Uterus (tissue), 4 donors: Measurements from ENCODE around the gene KRT4. TPM values are rescaled to one million over a fixed set of nuclear protein-coding genes. Genes with fewer than 3 reads are reported as not detected.

ENCODE experiments used
- DNase-seq, 2 donors: peaks; one replicate each; pipeline ENCODE4 v3.0.0-alpha.2; 2019 to 2020
- H3K27ac ChIP-seq, 2 donors: fragments of 200-600 bp; sonication (generic); 1 replicate in 1 of 2; 2 replicates in 1 of 2; pipeline ENCODE4 v1.5.1; 2016 to 2018
- H3K27me3 ChIP-seq, 2 donors: fragments of 200-600 bp; sonication (generic); one replicate each; pipeline ENCODE4 v1.5.1; 2018 to 2019; ENCODE audit warnings: control low read depth in 1 of 2
- H3K36me3 ChIP-seq, 2 donors: fragments of 200-600 bp; sonication (generic); one replicate each; pipeline ENCODE4 v1.5.1; 2019; ENCODE audit warnings: control low read depth in 1 of 2
- H3K4me1 ChIP-seq, 2 donors: fragments of 200-600 bp; sonication (generic); one replicate each; pipeline ENCODE4 v1.5.1; 2018 to 2019; ENCODE audit warnings: control low read depth in 1 of 2
- H3K4me3 ChIP-seq, 2 donors: fragments of 200-600 bp; sonication (generic); 1 replicate in 1 of 2; 2 replicates in 1 of 2; pipeline ENCODE4 v1.5.1; 2018 to 2019; ENCODE audit warnings: mild to moderate bottlenecking in 1 of 2
- H3K9me3 ChIP-seq, 2 donors: fragments of 200-600 bp; sonication (generic); one replicate each; pipeline ENCODE4 v1.5.1; 2019; ENCODE audit warnings: control low read depth in 1 of 2
- POLR2A ChIP-seq, 2 donors: fragments of 450-650 bp; IDR thresholded peaks; one replicate each; pipeline ENCODE4 v1.6.1; 2016; ENCODE audit warnings: antibody characterized with exemption in 2 of 2, mild to moderate bottlenecking in 1 of 2, moderate library complexity in 1 of 2
- intact Hi-C: fragments of 100-400 bp; cut with DNase I; formaldehyde crosslinking; loops from one replicate; pipeline ENCODE4 v1.15.1; 2023; ENCODE audit warnings: low total_unique reads
- total RNA-seq, 4 donors: library from RNA; depleted of rRNA in 3 of 4; stranded (reverse); fragments of >200 nt in 3 of 4; gene quantifications; one replicate each; pipeline versions ENCODE4 v1.1.0 to v1.2.4, GENCODE V29; 2014 to 2023
- TF ChIP-seq, protein P1 (sequence below), 4 experiments: fragments of 200-600 bp in 2 of 4; fragments of 450-650 bp in 2 of 4; sonication (generic) in 2 of 4; IDR thresholded peaks; one replicate each; pipeline ENCODE4 v1.5.1; 2016 to 2019; ENCODE audit warnings: antibody characterized with exemption in 4 of 4, mild to moderate bottlenecking in 2 of 4, moderate library complexity in 1 of 4
- donor health status: DM: yes; HTN: yes; CAD: no.

The KRT4 gene
- total RNA-seq, 4 donors from 2014 or later = not detected

DNA sequence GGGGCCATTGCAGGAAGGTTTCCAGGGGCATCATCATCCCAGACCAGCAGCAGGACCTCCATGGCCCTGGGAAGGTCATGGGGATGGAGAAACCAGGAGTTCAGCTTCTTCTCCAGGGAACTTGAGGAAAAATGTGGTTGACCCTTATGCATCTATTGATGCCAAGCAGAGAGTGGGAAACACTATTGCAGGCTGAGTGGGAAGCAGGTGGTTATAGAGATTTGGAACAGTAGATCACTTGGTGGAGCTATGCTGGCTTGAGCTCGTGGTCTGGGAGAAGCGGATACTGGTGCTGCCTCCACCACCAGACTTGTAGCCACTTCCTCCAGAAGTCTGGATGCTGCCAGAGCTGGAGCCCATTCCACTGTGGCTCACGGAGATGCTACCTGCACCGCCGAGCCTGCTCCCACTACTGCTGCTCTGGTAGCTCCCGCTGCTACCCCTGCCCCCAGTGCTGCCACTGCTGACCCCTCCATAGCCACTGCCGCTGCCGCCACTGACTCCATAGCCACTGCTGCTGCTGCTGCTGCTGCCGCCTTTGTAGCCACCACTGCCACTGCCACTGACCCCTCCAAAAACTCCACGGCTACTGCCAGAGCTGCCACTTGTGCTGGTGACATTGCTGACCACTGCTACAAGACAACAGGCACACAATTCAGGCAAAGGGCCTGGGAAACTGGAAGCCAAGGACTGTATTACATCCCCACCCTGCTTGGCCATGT lies 45.3 kb downstream of the KRT4 start:
- TF ChIP-seq POLR2A (IDR thresholded peaks at IDR 0.05) = no peak
- TF ChIP-seq, protein P1, sequence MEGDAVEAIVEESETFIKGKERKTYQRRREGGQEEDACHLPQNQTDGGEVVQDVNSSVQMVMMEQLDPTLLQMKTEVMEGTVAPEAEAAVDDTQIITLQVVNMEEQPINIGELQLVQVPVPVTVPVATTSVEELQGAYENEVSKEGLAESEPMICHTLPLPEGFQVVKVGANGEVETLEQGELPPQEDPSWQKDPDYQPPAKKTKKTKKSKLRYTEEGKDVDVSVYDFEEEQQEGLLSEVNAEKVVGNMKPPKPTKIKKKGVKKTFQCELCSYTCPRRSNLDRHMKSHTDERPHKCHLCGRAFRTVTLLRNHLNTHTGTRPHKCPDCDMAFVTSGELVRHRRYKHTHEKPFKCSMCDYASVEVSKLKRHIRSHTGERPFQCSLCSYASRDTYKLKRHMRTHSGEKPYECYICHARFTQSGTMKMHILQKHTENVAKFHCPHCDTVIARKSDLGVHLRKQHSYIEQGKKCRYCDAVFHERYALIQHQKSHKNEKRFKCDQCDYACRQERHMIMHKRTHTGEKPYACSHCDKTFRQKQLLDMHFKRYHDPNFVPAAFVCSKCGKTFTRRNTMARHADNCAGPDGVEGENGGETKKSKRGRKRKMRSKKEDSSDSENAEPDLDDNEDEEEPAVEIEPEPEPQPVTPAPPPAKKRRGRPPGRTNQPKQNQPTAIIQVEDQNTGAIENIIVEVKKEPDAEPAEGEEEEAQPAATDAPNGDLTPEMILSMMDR (IDR thresholded peaks at IDR 0.05) = no peak
- H3K4me3 ChIP-seq = no peak overlapping the region
- H3K9me3 ChIP-seq = no peaks in the 10 kb centered on the region
- H3K36me3 ChIP-seq = no peaks in the 10 kb centered on the region
- DNase-seq = no peak
- H3K27me3 ChIP-seq = no peaks in the 10 kb centered on the region
- no peak overlapping the region for H3K27ac ChIP-seq
- no peaks in the 10 kb centered on the region for H3K4me1 ChIP-seq
- intact Hi-C loops = no loop called here

DNA sequence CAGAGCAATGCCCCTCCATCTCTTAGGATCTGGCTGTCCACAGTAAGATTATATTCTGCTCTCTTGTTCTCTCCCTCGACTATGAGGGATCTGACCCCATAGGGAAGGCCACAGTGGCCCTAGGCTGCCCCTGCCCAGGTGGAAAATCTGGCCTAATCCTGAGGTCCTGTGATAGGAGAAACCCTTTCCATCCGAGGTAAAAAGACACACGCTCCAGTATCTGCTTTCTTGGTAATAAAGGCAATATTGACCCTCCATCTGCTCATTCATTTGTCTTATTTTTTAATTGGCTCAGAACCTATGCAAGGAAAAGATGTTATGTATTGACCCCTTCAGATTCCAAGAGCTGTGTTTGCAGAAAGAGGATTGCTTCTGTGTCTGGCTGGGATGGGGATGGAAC lies 46.5 kb downstream of the KRT4 start:
- no peak for TF ChIP-seq POLR2A (IDR thresholded peaks at IDR 0.05)
- TF ChIP-seq, protein P1 (IDR thresholded peaks at IDR 0.05) = no peak
- Histone ChIP-seq H3K36me3 (no peaks in the 10 kb centered on the region), H3K27me3 (no peaks in the 10 kb centered on the region), H3K27ac (no peak overlapping the region), H3K4me1 (no peaks in the 10 kb centered on the region), H3K9me3 (no peaks in the 10 kb centered on the region), H3K4me3 (no peak overlapping the region)
- DNase-seq = no peak
- intact Hi-C loops = no loop called here

DNA sequence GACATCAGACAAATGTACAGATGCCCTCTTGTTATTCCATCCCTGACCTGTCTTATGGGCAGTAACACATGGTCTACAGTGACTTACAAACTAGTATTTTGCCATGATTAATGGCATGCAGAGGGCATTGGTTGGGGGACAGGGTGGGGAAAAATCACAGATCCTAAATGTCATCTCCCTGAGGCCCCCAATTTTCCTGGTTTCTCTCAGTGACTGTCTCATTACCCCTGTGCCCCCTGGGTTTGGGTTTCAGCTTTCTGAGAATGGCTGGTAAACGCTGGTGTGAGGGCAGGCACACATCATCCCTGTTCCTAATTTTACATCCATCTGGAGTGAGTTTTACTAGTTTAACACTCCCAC lies 46.9 kb downstream of the KRT4 start:
- no peak overlapping the region for H3K4me3 ChIP-seq
- DNase-seq = no peak

DNA sequence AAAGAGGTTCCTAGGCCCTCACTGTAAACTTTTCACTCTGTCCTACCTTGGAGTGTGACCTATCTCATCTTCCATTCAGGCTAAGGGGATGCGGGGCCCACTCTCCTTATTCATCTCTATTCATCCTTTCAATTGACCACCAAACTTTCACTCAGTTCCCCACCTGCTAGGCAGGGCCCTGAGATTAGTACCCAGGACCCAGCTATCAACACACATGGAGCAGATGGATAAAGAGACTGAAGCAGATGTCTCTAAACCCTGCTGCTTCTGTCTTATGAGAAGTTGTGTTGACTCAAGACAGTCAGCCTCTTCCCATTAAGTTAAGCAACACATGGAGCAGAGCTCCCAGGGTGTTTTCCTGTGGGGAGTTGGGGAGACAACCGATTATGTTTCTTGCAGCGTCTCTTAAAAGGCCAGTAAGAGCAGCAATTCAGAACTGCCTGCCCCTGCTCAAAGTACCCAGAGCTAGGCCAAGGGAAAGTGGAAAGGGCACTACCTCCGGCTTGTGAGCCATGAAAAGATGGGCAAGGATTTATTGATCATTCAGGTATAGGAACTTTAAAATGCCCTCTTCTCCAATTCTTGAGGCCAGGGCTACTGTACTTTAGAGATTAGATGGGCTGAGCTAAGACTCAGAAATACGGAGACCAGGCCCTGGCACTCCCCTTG lies 47.4 kb downstream of the KRT4 start:
- Histone ChIP-seq H3K9me3 (no peaks in the 10 kb centered on the region), H3K27ac (no peak overlapping the region), H3K27me3 (no peaks in the 10 kb centered on the region), H3K4me1 (no peaks in the 10 kb centered on the region), H3K36me3 (no peaks in the 10 kb centered on the region), H3K4me3 (no peak overlapping the region)
- intact Hi-C loops = no loop called here
- TF ChIP-seq, protein P1 (IDR thresholded peaks at IDR 0.05) = no peak
- TF ChIP-seq POLR2A (IDR thresholded peaks at IDR 0.05) = no peak
- no peak for DNase-seq

More for the DNA sequence above, 46.9 kb downstream of the KRT4 start:
- H3K27ac ChIP-seq = no peak overlapping the region
- H3K27me3 ChIP-seq = no peaks in the 10 kb centered on the region
- TF ChIP-seq, protein P1 (IDR thresholded peaks at IDR 0.05) = no peak
- H3K9me3 ChIP-seq = no peaks in the 10 kb centered on the region
- H3K36me3 ChIP-seq = no peaks in the 10 kb centered on the region
- no peaks in the 10 kb centered on the region for H3K4me1 ChIP-seq
- intact Hi-C loops = no loop called here

DNA sequence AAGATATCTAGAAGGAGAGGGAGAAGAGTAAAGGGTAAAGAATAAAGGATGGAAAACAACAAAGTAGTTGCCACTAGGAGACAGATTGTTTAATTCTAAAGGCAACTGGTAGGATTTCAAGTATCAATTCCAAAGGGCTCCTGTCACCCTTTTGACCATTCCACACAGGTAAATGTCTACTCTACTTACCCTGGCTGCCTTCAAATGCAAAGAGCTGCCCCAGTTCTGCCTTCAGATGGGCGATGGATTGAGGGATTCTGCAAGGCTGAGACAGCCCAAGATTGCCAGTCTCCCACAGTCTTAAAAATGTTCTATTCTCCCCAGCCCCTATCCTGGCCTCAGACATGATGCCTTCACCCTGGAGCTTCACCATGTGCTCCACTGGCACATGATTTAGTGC lies 48.2 kb downstream of the KRT4 start:
- Histone ChIP-seq H3K27me3 (no peaks in the 10 kb centered on the region), H3K27ac (no peak overlapping the region), H3K4me3 (no peak overlapping the region), H3K36me3 (no peaks in the 10 kb centered on the region), H3K4me1 (no peaks in the 10 kb centered on the region), H3K9me3 (no peaks in the 10 kb centered on the region)
- intact Hi-C loops = no loop called here
- DNase-seq = no peak
- no peak for TF ChIP-seq POLR2A (IDR thresholded peaks at IDR 0.05)
- TF ChIP-seq, protein P1 (IDR thresholded peaks at IDR 0.05) = no peak
